Measurements from ENCODE around the gene BPIFB2. TPM values are rescaled to one million over a fixed set of nuclear protein-coding genes. Genes with fewer than 3 reads are reported as not detected.

The BPIFB2 gene, protein sequence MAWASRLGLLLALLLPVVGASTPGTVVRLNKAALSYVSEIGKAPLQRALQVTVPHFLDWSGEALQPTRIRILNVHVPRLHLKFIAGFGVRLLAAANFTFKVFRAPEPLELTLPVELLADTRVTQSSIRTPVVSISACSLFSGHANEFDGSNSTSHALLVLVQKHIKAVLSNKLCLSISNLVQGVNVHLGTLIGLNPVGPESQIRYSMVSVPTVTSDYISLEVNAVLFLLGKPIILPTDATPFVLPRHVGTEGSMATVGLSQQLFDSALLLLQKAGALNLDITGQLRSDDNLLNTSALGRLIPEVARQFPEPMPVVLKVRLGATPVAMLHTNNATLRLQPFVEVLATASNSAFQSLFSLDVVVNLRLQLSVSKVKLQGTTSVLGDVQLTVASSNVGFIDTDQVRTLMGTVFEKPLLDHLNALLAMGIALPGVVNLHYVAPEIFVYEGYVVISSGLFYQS
- not detected in 2 replicates for total RNA-seq

DNA sequence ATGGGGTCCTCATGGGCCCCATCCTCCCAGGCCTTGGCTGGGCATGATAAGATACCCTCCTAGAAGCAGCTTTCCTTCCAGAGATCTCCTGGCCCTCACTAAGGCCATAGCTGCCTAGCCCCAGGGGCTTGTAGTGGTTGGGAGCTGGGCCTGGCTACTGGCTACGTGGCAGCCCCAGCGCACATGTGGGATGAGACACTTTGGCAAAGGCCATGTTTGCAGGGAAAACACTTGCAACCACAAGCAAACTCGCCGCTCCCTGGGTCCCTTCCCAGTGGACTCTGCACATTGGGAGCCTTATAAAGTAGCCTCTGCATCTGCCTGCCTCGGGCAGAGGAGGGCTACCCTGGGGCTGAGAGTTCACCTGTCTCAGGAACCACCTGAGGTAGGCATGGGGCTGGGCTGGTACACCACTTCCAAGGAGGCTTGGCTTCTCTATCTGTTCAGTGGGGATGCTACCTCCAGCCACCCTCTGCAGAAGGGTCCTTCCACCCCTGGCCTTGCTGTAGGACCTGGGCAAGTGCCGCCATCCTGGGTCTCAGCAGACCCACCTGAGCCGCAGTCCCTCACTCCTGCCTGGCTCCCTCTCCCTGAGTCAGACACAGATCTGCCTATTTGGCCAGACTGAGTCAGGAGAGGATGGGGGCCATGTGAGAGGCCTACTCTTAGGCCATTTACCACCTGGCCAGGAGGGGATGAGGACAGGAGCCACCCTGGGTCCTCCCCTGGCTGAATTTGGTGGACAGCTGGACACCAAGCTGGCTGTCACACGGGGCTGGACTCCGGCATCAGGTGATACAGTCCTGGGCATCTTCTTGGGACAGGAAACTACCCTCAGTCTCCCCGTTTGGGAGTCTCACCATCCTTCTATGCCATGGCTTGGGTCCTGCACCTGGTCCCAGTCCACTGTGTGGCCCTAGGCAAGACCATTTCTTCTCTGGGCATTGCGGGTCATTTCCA, at the start of gene BPIFB2:
BPIFB2 (plus strand) TSS at position 329 of the 960 bp plus-strand sequence. CDS start 871 bp downstream, outside the sequence.
- TF ChIP-seq, protein P1, sequence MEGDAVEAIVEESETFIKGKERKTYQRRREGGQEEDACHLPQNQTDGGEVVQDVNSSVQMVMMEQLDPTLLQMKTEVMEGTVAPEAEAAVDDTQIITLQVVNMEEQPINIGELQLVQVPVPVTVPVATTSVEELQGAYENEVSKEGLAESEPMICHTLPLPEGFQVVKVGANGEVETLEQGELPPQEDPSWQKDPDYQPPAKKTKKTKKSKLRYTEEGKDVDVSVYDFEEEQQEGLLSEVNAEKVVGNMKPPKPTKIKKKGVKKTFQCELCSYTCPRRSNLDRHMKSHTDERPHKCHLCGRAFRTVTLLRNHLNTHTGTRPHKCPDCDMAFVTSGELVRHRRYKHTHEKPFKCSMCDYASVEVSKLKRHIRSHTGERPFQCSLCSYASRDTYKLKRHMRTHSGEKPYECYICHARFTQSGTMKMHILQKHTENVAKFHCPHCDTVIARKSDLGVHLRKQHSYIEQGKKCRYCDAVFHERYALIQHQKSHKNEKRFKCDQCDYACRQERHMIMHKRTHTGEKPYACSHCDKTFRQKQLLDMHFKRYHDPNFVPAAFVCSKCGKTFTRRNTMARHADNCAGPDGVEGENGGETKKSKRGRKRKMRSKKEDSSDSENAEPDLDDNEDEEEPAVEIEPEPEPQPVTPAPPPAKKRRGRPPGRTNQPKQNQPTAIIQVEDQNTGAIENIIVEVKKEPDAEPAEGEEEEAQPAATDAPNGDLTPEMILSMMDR (conservative IDR thresholded peaks at IDR 0.05; ENCODE audit: low read depth, low read length) = no peak
- H3K4me3 ChIP-seq (ENCODE audit: low read depth, low read length) = no peak within 1 kb of the TSS
- DNase-seq (ENCODE audit: low read depth) = no peak

DNA sequence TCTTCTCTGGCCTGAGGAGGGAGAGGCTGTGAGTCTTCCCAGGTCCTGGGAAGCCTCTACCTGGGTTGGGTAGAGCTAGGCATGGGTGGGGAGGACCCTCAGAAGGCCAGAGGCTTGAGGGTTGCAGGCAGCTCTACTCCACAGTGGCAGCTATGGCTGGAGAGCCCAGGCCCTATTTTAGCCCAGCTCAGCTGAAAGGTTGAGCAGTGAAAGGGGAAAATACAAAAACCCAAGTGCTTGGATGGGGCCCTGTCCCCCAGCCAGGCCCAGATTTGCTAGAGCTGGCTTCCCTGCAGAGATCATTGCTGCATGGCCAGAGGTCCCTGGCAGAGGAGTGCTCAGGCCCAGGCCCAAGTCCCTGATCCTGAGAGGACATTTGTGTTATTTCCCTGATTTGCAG, 48.9 kb upstream of the BPIFB2 start:
- TF ChIP-seq, protein P1 (conservative IDR thresholded peaks at IDR 0.05; ENCODE audit: low read depth, low read length) = no peak
- DNase-seq (ENCODE audit: low read depth) = no peak

DNA sequence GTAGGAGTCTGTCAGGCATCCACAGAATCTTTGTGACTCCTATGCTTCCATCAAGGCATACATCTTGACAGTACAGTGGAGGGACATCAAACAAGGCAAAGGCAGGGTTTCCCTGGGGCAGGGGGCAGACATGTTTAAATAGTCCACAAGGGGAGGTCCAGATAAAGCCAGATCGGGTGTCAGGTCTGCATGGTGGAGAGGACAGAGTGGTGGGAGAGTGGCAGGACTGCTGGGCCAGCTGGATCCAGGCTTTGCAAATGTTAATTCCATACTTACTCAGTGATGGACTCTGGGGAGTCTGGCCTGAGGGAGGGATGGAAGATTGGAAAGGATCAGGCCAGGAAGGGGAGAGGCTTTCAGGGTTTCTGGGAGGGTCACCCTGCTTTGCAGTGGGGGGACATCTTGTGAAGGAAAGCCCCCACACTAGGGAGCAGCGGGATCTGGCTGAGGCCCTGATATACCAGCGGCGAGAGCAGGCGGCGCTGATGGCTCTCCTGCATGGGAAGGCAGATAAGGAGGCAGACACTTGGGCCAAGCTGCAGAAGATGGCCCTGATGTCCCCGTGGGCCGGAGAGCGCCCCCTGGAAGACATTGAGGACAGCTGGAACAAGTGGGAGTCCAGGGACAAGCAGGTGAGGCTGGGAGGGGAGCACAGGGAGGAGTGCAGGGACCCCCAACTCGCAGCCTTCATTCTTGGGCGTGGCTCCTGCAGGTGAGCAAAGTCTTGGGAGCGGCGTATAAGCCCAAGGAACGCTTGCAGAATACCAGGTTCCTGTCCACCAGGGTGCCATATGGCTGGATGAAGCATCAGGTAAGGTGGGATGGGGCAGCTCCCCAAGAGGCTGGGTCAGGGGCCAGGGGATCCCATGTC, 47.9 kb upstream of the BPIFB2 start:
- no peak overlapping the region for H3K4me3 ChIP-seq (ENCODE audit: low read depth, low read length)
- TF ChIP-seq, protein P1 (conservative IDR thresholded peaks at IDR 0.05; ENCODE audit: low read depth, low read length) = no peak
- DNase-seq (ENCODE audit: low read depth) = no peak

More for the DNA sequence above, 48.9 kb upstream of the BPIFB2 start:
- no peak overlapping the region for H3K4me3 ChIP-seq (ENCODE audit: low read depth, low read length)

DNA sequence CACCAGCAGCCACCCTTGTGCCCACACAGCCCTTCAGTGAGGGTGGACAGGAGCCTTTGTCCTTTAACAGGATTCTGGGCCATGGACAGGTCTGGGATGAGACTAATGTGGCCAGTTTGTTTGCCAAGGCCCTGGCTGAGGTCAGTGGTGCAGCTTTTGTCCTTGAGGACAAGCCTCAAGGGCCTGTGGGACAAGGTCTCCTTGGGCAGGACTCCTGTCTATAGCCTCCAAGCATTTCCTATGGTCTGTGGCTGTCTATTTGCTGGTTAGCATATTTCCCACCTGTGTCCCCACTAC, 47.3 kb upstream of the BPIFB2 start:
- DNase-seq (ENCODE audit: low read depth) = no peak

DNA sequence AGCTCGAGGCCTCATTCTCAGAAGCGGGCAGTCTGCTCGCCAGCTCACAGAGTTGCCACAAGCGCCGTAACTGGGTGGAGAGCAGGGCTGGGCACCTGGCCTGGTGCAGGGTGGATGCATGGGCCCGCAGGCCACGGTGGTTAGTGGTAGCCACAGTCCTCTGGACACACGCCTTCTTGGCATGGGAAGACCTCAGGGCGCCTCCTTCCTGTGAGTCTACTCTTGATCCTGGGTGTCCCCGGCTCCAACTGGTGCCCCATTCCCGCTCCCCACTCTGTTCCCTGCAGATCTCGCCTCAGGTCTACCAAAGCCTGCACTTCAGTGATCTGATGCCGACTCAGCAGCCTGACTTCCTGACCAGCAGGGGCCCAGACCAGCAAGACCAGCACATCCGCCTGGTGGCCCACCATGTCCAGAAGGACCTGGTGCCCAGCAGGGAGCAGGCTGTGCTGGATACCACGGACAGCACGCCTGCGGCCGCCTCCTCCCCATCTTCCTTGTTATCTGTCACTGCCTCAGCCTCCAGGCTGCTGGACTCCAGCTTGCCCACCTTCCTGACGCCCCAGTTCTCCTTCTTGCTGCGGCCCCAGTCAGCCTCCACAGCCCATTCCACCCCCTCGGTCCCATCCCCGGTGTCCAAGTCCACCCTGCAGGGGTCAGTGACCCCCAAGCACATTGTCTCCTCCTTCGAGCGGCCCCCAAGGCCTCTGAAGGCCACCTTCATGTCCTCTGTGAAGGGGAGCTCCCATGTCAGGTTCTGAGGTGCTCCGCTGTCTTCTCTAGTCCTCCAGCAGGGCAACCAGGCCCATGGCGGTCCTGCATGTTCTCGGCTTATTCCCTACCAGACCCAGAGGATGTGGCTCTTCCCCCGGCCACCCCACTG, 46.4 kb upstream of the BPIFB2 start:
- no peak for DNase-seq (ENCODE audit: low read depth)
- TF ChIP-seq, protein P1 (conservative IDR thresholded peaks at IDR 0.05; ENCODE audit: low read depth, low read length) = no peak
- H3K4me3 ChIP-seq (ENCODE audit: low read depth, low read length) = no peak overlapping the region

More for the DNA sequence above, 47.3 kb upstream of the BPIFB2 start:
- H3K4me3 ChIP-seq (ENCODE audit: low read depth, low read length) = no peak overlapping the region
- TF ChIP-seq, protein P1 (conservative IDR thresholded peaks at IDR 0.05; ENCODE audit: low read depth, low read length) = no peak

All from epithelial cell of proximal tubule (primary cell).